GM21717 (cell line): ENCODE results near the gene ATF6.
"Not testable (repeated sequence)": the region's sequence is repeated elsewhere in the genome, so short reads cannot be mapped to it uniquely, and the experiment has no call there.

Experiments used
- ATAC-seq: cut with Tn5 transposase; IDR thresholded peaks from one replicate; pipeline ENCODE4 v1.9.1; 2021; ENCODE audit warnings: mild to moderate bottlenecking, moderate library complexity; ENCODE audit not compliant: unreplicated experiment

Gene ATF6

GRCh38 chr1:161766102-161766981 is at the start of gene ATF6:
Gene ATF6, plus strand, starts transcription at chr1:161766320. Its CDS starts 41 bp downstream, at chr1:161766361.
- ATAC-seq: peak; percentile 61

GRCh38 chr1:161718559-161719324 is 47.4 kb upstream of the ATF6 start:
- peak; percentile 48 for ATAC-seq

- peak; percentile 43 for ATAC-seq
These were observed 46.9 kb upstream of the ATF6 start for GRCh38 chr1:161719325-161719611.

- no peak for ATAC-seq
These were observed 45.7 kb upstream of the ATF6 start for GRCh38 chr1:161720422-161720821.

GRCh38 chr1:161720956-161721737 is 45.0 kb upstream of the ATF6 start, which contains the start of gene FCRLB:
Gene FCRLB, plus strand, starts transcription at chr1:161721544. Its CDS starts 1,129 bp downstream, at chr1:161722673.
- no peak for ATAC-seq

- ATAC-seq: no peak
These were observed 44.3 kb upstream of the ATF6 start for GRCh38 chr1:161721738-161722343.

- ATAC-seq: no peak
These were observed 43.7 kb upstream of the ATF6 start for GRCh38 chr1:161722406-161722805.

GRCh38 chr1:161723459-161724141 is 42.5 kb upstream of the ATF6 start:
- no peak for ATAC-seq

- ATAC-seq: not testable (repeated sequence)
These were observed 40.7 kb upstream of the ATF6 start for GRCh38 chr1:161725258-161725907.

GRCh38 chr1:161725908-161726472 is 40.1 kb upstream of the ATF6 start:
- ATAC-seq: peak; percentile 22

GRCh38 chr1:161726473-161727255 is 39.5 kb upstream of the ATF6 start:
- peak; percentile 37 for ATAC-seq

GRCh38 chr1:161727256-161727924 is 38.7 kb upstream of the ATF6 start:
- peak; percentile 19 for ATAC-seq

GRCh38 chr1:161728376-161729226 is 37.5 kb upstream of the ATF6 start:
- ATAC-seq: no peak

- no peak for ATAC-seq
These were observed 36.0 kb upstream of the ATF6 start for GRCh38 chr1:161730050-161730564.

- no peak for ATAC-seq
These were observed 34.9 kb upstream of the ATF6 start for GRCh38 chr1:161731241-161731640.

- no peak for ATAC-seq
These were observed 34.0 kb upstream of the ATF6 start for GRCh38 chr1:161731981-161732718.
